ENCODE measurements around the gene ROPN1L. TPM values are rescaled to one million over a fixed set of nuclear protein-coding genes. Genes with fewer than 3 reads are reported as not detected.

Gene ROPN1L
- total RNA-seq, 1 experiment from 2014 or later: 0.40 TPM

- Mint-ChIP-seq H3K4me3 (ENCODE audit: low read depth, unreplicated experiment) (no peak overlapping the region), H3K9me3 (ENCODE audit: low read depth, unreplicated experiment) (no peaks in the 10 kb centered on the region), H3K36me3 (ENCODE audit: insufficient read depth, unreplicated experiment) (no peaks in the 10 kb centered on the region), H3K4me1 (ENCODE audit: low read depth, unreplicated experiment) (peaks cover 7% of the 10 kb centered on the region), H3K27ac (ENCODE audit: unreplicated experiment) (no peak overlapping the region), H3K27me3 (ENCODE audit: unreplicated experiment) (peaks cover 49% of the 10 kb centered on the region)
- BruUV-seq (replicated peaks): no TSS peak
- TF ChIP-seq CTCF (IDR thresholded peaks at IDR 0.05; ENCODE audit: unreplicated experiment): no peak
- DNase-seq: no peak
- intact Hi-C loops (cut with micrococcal nuclease; ENCODE audit: unreplicated experiment): no loop called here
- CTCF ChIA-PET: no interaction called here
Measured at GRCh38 chr5:10461904-10462555, 20.4 kb downstream of the ROPN1L start.

GRCh38 chr5:10463566-10463965 lies 21.9 kb downstream of the ROPN1L start:
- Mint-ChIP-seq H3K27me3 (ENCODE audit: unreplicated experiment) (peaks cover 49% of the 10 kb centered on the region), H3K36me3 (ENCODE audit: insufficient read depth, unreplicated experiment) (no peaks in the 10 kb centered on the region), H3K4me1 (ENCODE audit: low read depth, unreplicated experiment) (peaks cover 12% of the 10 kb centered on the region), H3K27ac (ENCODE audit: unreplicated experiment) (no peak overlapping the region), H3K4me3 (ENCODE audit: low read depth, unreplicated experiment) (no peak overlapping the region), H3K9me3 (ENCODE audit: low read depth, unreplicated experiment) (no peaks in the 10 kb centered on the region)
- TF ChIP-seq CTCF (IDR thresholded peaks at IDR 0.05; ENCODE audit: unreplicated experiment): no peak
- intact Hi-C loops (cut with micrococcal nuclease; ENCODE audit: unreplicated experiment): no loop called here
- BruUV-seq (replicated peaks): no TSS peak
- no peak for DNase-seq
- CTCF ChIA-PET: no interaction called here

- H3K9me3 Mint-ChIP-seq (ENCODE audit: low read depth, unreplicated experiment): no peaks in the 10 kb centered on the region
- H3K36me3 Mint-ChIP-seq (ENCODE audit: insufficient read depth, unreplicated experiment): no peaks in the 10 kb centered on the region
- intact Hi-C loops (cut with micrococcal nuclease; ENCODE audit: unreplicated experiment): no loop called here
- H3K4me3 Mint-ChIP-seq (ENCODE audit: low read depth, unreplicated experiment): no peak overlapping the region
- TF ChIP-seq CTCF (IDR thresholded peaks at IDR 0.05; ENCODE audit: unreplicated experiment): no peak
- peaks cover 12% of the 10 kb centered on the region for H3K4me1 Mint-ChIP-seq (ENCODE audit: low read depth, unreplicated experiment)
- H3K27ac Mint-ChIP-seq (ENCODE audit: unreplicated experiment): no peak overlapping the region
- DNase-seq: no peak
- CTCF ChIA-PET: no interaction called here
- peaks cover 48% of the 10 kb centered on the region for H3K27me3 Mint-ChIP-seq (ENCODE audit: unreplicated experiment)
- no TSS peak for BruUV-seq (replicated peaks)
Measured at GRCh38 chr5:10464173-10464572, 22.5 kb downstream of the ROPN1L start.

GRCh38 chr5:10465726-10466125 lies 24.0 kb downstream of the ROPN1L start:
- no TSS peak for BruUV-seq (replicated peaks)
- Mint-ChIP-seq H3K36me3 (ENCODE audit: insufficient read depth, unreplicated experiment) (no peaks in the 10 kb centered on the region), H3K4me3 (ENCODE audit: low read depth, unreplicated experiment) (no peak overlapping the region), H3K9me3 (ENCODE audit: low read depth, unreplicated experiment) (no peaks in the 10 kb centered on the region), H3K27ac (ENCODE audit: unreplicated experiment) (no peak overlapping the region), H3K27me3 (ENCODE audit: unreplicated experiment) (peaks cover 35% of the 10 kb centered on the region), H3K4me1 (ENCODE audit: low read depth, unreplicated experiment) (peaks cover 12% of the 10 kb centered on the region)
- TF ChIP-seq CTCF (IDR thresholded peaks at IDR 0.05; ENCODE audit: unreplicated experiment): no peak
- no peak for DNase-seq
- CTCF ChIA-PET: no interaction called here
- intact Hi-C loops (cut with micrococcal nuclease; ENCODE audit: unreplicated experiment): no loop called here
